GM19025 (cell line): ENCODE data around the gene INPP5A.

Experiments used
- ATAC-seq: cut with Tn5 transposase; IDR thresholded peaks from one replicate; pipeline ENCODE4 v1.9.1; 2021; ENCODE audit warnings: mild to moderate bottlenecking, low read depth, moderate library complexity; ENCODE audit not compliant: unreplicated experiment

INPP5A gene

DNA sequence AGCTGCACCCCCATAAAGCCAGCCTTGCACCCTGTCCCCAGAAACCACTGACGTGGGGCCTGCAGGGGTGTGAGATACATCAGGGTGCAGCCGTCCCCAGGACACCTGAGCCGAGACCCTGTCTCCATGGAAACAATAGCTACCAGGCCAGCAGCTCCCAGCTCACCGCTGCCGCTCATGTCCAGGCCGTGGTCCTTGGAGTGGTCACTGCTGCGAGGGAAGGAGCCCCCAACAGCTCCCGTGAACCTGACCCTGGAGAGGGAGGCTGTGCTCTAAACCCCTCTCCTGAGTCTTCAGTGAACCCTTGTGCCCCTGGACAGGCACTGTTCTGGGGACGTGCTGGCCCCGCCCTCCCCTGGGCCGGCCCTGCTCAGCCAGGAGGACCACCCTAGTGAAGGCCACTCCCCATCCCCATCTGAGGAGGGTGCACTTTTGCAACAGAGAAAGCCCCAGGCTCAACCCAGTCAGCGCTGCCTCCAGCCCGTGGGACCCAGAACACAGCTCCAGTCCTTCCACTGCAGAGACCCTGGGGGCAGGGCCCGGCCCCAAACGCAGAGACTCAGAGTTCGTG is 19.6 kb upstream of the INPP5A start:
- ATAC-seq: no peak

DNA sequence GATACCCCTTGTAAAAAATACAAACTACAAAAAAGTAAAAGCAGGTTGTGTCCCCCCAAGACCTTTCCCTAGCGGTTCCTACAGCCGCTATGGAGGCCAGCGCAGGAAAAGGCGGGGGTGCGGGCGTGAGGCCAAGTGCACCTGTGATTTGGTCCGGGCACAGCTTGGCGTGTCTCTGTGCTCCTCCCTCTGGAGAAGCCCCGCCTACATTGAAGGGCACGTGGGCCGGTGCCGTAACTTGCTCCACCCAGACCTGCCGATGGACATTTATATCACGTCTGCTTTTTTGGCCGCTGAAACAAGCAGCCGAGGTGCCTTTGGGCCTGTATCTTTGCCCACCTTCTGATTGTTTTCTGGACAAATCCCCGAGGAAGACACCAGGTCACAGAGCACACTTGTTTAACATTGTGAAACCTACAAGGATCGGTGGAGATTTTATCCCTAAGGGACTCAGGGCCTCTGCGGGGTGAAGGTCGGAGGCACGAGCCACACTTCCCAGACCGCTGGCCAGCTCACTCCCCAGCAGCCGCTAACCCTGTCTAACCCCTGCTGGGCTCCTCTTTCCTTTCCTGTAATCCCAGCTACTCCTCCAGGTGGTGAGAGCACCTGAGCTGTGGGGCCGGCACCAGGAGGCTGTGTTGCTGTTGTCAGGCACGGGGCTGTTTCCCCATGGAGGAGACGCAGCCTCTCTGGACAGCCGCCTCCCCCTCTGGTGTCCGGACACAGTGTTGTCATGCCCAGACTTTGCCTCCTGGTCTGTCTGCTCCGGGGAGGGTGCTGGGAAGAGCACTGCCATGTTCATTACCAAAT is 18.8 kb upstream of the INPP5A start:
- no peak for ATAC-seq

DNA sequence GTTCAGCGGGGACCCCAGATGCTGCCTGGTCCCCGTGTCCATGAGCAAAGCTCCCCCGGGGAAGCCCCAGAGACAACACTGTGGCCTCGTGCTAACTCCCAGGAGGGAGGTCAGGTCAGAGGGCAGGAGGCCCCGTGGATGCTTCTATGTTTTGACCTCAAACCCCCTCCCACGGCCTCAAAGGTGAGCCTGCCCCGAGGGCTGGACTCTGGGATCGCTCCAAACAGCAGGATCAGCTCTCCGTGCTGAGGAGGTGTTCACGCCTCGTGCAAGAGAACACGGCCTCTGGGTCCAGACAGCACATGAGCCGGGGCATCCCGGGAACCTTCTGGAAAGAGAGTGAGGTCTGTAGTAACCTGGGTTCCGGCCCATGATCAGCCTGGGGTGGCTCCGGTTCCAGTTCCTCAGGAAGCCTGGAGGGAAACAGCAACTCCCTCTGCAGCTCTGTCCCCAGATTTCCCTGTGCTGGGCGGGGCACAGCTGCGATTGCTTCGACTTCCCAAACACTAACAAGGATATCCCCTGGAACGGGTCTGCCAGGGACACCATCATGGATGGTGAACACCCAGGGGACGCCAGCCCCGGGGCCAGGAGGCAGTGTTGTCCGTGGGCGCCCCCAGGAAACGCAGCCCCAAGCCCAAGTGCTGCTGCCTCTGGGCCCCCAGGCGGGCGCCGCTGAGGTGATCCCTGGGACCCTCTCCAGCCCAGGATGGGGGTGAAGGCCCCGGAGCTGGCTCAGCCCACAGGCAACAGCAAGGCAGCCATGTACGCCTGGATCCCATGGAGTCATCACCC is 18.0 kb upstream of the INPP5A start:
- ATAC-seq: no peak

DNA sequence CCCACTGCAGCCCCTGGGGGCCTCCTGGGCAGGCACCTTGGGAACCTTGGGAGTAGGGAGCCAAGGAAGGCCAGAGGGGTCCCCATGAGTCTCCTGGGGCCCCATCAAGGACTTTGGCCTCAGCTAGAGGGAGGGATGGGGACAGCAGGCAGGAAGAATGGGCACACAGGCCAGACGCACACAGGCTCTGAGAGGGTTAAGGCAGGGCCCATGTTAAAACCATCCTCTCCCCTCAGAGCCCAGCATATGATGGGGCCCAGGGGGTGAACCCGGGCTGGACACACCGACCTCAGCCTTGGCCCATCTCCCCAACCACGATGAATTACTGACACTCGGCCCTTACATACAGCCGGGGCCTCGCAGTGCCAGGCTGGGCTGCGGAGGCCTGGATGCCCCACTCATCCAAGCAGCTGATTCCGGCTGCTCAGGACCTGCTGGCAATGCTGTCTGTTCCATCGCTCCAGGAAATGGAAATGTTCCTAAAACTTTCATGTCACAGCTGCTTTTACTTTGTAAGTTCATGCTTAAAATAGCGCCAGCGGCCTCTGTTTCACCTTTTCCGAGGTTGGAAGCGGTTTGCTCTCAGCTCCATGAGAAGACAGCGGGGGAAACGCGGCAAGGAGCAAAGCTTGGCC is 17.3 kb upstream of the INPP5A start:
- no peak for ATAC-seq

DNA sequence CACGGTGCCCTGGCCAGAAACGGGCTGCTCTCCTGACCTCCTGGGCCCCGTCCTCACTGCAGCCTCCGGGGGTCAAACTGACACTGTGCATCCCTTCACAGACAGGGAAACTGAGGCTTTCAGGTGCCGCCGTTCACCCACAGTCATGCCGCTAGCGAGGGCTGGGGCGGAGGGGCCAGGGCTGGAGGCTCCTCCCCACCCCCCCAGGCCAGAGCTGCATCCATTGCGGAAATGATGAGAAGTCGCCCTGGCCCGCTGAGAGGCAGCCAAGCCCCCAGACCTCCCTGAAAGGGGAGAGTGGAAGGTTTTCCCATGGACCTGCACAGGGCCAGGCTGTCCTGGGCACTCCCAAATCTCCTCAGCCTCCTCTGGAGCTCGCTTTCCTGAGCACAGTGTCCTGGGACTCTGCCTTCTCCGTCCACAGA is 16.5 kb upstream of the INPP5A start:
- no peak for ATAC-seq

DNA sequence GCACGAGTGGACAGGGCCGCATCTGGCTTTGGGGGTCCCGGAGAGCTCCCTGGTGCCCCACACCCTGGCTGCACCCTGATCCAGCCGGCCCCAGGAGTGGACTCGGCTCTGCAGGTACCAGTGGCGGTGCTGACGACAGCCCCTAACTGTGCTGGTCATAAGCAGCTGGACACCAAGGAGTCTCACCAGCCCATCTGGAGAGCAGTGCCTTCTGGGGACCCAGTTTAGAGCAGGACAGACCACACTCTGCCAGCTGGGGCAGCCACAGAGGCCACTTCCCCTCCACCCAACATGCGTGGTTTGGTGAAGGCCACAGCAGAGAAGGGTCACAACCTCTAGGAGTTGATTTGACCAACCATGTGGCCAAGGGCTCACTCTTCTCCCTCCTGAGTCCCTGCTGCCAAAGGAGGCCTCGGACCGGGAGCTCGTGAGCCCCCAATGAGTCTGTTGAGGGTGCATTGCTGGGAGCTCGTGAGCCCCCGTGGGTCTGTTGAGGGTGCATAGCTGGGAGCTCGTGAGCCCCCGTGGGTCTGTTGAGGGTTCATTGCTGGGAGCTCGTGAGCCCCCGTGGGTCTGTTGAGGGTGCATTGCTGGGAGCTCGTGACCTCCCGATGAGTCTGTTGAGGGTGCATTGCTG is 16.0 kb upstream of the INPP5A start:
- ATAC-seq: no peak

DNA sequence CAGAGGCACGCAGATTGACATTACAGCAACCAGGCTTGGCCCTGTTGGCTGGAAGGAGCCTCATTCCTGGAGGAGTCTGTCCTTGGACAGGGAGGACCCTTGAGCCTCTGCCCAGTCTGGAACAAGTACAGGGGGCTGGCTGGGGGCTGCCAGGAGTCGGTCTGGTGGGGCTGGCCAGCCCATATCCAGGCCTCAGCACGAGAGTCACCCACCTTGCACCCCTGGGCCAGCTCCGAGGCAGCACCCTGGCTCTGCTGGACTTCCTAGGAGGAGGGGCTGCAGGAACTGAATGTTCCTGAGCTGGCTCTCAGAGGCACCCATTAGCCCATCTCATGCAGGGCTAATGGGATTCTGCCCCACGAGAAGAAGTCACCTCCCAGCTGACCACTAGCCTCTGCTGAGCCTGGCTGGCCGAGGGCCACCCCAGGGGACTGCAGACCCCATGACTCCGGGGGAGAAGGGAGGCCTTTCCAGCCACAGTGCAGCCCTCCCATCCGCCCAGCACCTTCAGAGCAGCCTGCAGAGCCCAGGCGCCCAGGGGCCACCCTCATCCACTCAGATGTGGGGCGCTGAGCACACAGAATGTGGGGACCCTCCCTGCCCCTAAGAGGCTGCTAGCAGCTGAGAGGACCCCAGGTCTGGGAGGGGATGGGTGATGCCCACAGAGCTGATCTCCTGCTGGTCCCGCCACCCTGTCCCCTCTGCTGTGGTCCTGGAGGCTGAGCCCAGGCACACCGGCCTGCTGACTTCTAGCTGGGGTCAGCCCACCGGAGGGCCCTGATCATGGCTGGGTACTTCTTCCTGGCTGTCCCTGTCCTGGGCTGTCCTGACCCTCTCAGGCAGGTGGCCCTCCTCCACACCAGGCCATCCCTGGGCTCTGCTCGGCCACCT is 14.8 kb upstream of the INPP5A start:
- ATAC-seq: no peak

DNA sequence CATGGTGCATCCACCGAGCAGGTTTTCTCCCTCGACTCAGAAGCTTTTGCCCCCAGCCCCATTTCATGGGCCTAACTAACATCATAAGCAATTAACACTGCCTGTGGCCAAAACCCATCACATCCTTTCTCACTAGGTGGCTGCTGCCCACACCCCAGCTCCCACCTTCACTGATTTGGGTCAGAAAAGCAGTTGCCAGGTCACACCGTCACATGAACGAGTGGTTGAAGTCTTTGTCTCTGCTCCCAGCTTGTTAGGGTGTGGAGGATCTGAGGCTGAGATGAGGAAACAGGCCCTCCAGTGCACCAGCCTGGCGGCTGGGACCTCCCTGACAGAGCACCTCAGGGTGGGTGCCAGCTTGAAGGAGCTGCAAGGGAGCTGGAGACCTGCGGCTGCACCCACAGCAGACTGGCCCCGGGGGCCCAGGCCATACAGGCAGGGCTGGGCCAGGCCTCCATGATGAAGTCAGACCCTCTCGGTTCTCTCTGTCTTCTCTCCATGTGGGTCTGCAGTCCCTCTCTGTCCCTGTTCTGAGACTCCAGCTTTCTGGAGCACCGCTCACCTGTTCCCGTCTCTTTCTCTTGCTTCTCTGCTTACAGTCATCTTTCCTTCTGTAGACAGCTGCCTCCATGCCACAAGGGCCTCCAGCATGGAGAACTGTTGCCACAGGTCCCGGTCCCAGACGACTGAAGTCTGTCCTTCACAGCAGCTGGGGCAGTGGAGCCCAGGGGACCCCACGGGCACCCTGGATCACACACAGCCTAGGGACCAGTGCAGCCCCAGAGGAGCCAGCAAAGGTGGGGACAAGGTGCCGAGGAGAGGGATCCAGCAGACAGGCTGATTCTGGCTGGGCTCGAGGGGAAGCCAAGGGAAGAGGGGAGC is 13.8 kb upstream of the INPP5A start:
- ATAC-seq: no peak

DNA sequence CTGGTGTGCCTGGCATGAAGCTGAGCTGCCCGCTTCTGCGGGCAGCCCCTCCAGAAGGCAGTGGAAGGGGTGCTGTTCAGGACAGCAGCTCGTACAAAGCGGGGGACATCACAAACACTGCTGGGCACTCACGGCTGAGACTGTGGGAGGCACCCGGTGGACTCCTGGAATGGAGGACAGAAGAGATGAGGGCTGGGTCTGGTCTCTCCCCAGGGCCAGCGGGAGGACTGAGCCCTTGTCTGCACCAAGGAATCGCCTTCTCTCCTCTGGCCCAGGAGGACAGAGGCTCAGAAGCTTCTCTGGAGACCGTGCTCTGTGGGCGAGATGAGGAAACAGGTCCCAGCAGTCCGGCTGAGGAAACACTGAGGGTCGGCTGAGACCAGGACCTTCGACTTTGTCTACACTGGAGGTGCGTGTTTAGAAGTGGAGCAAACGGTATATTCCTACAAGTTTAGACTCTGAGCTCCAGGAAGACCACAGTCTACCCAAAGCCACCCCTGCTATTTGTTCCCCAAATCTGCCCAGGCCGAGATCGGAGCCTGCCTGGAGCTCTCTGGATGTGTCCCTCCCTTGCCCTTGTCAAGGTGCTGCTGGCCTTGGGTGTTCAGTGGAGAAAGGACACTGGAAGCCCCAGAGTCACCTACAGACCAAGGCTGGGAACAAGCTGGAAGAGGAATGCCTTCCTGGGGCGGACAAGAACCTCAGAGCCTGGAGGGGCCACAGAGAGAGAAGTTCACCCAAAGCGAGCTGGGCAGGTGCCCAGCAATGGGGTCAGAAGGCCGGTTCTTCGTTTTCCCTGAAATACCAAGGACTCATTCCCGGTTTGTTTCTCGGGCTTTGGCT is 12.9 kb upstream of the INPP5A start:
- no peak for ATAC-seq

DNA sequence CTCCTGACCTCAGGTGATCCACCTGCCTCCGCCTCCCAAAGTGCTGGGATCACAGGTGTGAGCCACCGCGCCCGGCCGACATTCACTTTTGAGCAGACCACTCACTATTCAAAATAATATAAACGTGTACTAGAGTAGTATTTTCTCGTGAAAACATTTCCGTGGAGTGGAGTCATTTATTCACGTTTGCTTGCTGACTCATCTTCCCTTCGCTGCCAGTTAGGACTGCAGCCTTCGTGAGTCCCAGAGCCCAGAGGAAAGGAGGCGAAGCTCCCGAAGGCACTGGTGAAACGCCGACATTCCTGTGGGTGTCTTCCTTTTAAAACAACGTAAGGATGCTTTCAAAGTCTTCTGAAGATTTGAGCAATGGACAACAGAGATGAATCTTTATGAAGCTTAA is 10.9 kb upstream of the INPP5A start:
- no peak for ATAC-seq

DNA sequence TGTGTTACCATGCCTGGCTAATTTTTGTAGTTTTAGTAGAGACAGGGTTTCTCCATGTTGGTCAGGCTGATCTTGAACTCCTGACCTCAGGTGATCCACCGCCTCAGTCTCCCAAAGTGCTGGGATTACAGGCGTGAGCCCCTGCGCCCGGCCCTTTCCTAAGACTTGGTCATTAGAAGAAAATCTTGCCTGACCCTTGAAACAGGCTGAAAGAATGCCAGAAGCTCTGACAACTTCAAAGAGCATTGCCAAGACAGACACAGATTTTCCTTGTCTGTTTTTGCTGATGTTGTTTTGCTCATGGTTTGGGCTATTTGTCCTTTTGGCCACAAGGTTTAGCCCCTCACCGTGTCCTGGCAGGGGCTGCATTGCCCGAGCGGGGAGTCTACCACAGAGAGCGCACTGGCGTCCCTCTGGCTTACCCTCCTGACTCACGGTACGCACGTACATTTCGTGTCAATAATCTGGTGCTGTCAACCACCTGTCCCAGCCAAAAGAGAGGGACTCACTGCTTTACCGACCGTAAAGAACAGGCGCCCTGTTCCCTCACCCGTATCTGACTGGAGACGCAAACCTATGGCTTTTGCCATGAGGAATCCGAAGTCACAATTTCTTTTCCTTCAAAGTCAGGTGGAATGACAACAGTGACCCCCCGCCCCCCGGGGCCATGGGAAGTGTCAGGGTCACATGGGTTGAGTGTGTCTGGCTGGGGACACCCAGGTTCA is 10.1 kb upstream of the INPP5A start:
- no peak for ATAC-seq

DNA sequence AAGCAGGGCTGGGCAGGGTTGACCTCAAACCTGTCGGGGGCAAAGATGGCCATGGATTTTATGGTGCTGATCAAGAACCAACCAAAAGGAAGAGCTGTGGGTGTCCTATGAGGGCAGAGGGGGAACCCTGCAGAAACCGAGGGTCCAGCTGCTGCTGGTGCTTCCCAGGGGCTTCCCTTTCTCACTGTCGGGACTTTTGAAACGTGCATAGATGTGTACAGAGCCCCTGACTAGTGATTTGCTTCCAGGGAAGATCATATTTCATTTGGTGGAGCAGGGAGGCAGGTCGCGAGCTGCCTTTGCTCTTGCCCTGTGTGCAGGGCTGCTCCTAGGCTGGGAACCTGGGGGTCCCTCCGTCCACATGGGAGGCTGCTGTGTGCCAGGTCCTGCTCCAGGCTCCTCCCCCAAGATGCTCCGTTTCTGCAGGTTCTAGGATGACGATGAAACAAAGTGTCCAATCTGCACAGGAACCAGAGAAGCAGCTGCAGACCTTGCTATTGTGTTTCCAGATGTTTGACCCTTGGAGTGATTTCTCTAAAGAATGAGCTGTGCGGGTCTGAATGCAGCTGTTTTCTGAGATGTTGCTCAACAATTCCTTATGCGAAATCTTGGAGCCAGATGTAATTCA is 9.4 kb upstream of the INPP5A start:
- no peak for ATAC-seq

DNA sequence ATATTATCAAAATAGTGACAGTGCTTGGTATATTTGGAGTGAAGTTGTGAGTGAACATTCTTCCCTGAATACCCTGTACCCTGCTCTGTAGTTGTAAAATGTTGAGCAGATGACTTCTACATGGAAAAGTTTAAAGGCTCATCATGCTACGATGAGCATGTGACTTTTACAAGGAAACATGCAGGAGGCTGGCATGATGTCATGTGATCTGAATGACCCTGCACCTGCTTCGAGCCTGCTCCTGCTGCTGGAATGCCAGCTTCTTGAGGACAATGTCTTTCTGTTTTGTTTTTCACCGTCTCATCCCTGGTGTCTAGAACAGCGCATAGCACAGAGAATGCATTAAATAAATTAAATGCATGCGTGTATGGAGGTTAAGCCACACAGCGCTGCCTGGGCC is 5.4 kb upstream of the INPP5A start:
- ATAC-seq: no peak

DNA sequence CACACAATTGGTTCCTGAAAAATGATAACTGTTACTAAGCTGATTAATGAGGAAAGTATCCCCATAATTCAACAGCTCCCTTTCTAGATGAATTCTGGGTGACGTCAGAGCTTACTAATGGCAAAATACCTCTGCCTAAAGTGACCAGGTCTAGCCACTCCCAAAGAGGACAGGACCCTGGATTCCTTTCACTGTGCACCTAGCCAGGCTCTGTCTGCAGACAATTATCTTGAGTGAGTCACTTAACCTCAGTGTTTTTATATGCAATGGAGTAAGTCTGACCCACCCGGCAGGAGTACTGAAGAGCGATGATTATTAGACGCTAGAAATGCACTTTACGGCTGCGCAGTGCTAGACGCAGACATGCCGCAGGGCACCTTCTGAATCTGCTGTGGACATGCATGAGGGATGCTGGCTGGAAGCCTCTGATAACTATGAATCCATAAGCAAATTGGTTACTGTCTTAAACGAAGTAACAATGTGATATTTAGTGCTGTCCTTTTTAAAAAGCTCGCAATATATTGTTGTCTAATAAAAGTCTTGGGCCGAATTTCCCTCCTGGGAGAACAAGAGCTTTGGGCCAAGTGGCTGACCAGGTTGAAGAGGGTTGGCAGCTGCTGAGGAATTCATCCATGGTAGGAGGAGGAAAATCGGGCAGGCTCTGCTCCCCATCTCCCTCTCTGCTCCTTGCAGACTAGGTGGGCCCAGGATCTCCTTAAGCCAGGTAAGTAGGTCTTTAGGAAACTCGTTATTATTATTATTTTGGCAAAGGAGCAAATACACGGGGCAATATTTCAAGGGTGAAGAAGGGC is 4.6 kb upstream of the INPP5A start:
- ATAC-seq: no peak

DNA sequence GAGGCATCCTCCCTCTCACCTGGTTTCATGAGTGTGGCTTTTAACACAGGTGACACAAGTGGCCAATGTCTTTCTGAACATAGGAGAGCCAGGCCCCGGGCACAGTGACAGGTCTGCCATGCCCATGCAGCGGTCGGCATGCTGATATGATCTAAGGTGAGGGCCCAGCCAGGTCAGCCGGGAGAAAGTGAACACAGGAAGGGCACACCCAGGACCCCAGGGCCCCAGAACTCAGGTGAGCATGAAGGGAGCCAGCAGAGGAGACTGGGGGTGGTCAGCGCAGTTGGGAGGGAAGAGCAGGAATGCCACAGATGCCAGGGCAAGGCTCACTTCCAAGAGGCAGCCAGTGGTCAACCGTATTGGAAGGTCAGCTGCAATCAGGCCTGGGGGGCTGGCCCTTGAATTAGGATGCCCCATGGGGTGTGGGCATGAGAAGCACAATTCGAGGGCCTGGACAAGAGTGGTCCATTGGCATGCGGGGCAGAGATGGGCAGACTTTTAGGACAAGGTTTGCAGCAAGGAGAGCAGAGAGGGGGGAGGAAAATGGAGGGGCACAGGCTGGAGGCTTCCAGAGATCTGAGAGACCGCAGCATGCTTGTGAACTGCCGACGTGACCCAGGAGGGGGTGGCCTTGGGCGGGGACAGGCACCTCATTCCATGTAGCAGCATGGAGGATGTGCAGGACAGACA is 3.9 kb upstream of the INPP5A start:
- no peak for ATAC-seq
